Measurements from ENCODE around the gene ATP8A2. TPM values are rescaled to one million over a fixed set of nuclear protein-coding genes. Genes with fewer than 3 reads are reported as not detected.
"Not testable (repeated sequence)": the region's sequence is repeated elsewhere in the genome, so short reads cannot be mapped to it uniquely, and the experiment has no call there.

Gene ATP8A2
- total and polyA plus RNA-seq, 4 donors, result 0.31 to 2.7 (median 1.1) TPM

- Histone ChIP-seq H3K27ac (ENCODE audit: low read depth in 1 of 2, low read length in 1 of 2) (no peak overlapping the region), H3K4me1 (ENCODE audit: control insufficient read depth in 5 of 5, insufficient read depth in 5 of 5, low read length in 5 of 5) (peaks cover 0 to 9% (median 0%) of the 10 kb centered on the region in 5 donors), H3K27me3 (ENCODE audit: control insufficient read depth in 3 of 3, insufficient read depth in 3 of 3, low read length in 2 of 3) (no peaks in the 10 kb centered on the region), H3K9me3 (ENCODE audit: control insufficient read depth in 4 of 4, insufficient read depth in 3 of 4, low read length in 3 of 4) (no peaks in the 10 kb centered on the region), H3K4me3 (no peak overlapping the region), H3K36me3 (ENCODE audit: control insufficient read depth in 4 of 4, insufficient read depth in 4 of 4, low read length in 4 of 4) (no peaks in the 10 kb centered on the region), H3K9ac (ENCODE audit: insufficient read depth in 1 of 2, low read length in 2 of 2) (no peak overlapping the region)
- no peak for ATAC-seq (ENCODE audit: insufficient read depth, low FRiP score)
- WGBS, 2 donors, result 68 to 81% methylated on average over 4 of the region's 4 CpGs
- no peak for TF ChIP-seq CTCF (IDR thresholded peaks at IDR 0.05; ENCODE audit: control extremely low read depth, extremely low read depth)
- peak in 1 of 3 donors; percentile 8 for DNase-seq
Measured at GRCh38 chr13:25816239-25816638, 444.5 kb downstream of the ATP8A2 start.

GRCh38 chr13:25819856-25820530, 448.2 kb downstream of the ATP8A2 start:
- H3K9ac ChIP-seq (ENCODE audit: insufficient read depth in 1 of 2, low read length in 2 of 2), result no peak overlapping the region
- peaks cover 0 to 9% (median 0%) of the 10 kb centered on the region in 5 donors for H3K4me1 ChIP-seq (ENCODE audit: control insufficient read depth in 5 of 5, insufficient read depth in 5 of 5, low read length in 5 of 5)
- DNase-seq (peak in 2 of 3 donors; percentile 28 to 34), ATAC-seq (ENCODE audit: insufficient read depth, low FRiP score) (no peak)
- WGBS, 2 donors, result 47 to 72% methylated on average over 10 of the region's 10 CpGs
- H3K27me3 ChIP-seq (ENCODE audit: control insufficient read depth in 3 of 3, insufficient read depth in 3 of 3, low read length in 2 of 3), result no peaks in the 10 kb centered on the region
- H3K9me3 ChIP-seq (ENCODE audit: control insufficient read depth in 4 of 4, insufficient read depth in 3 of 4, low read length in 3 of 4), result peaks cover 0 to 2% (median 0%) of the 10 kb centered on the region in 4 donors
- TF ChIP-seq CTCF (IDR thresholded peaks at IDR 0.05; ENCODE audit: control extremely low read depth, extremely low read depth), result no peak
- no peak overlapping the region for H3K4me3 ChIP-seq
- H3K27ac ChIP-seq (ENCODE audit: low read depth in 1 of 2, low read length in 1 of 2), result no peak overlapping the region
- no peaks in the 10 kb centered on the region for H3K36me3 ChIP-seq (ENCODE audit: control insufficient read depth in 4 of 4, insufficient read depth in 4 of 4, low read length in 4 of 4)

- Histone ChIP-seq H3K36me3 (ENCODE audit: control insufficient read depth in 4 of 4, insufficient read depth in 4 of 4, low read length in 4 of 4) (no peaks in the 10 kb centered on the region), H3K27ac (ENCODE audit: low read depth in 1 of 2, low read length in 1 of 2) (no peak overlapping the region), H3K9ac (ENCODE audit: insufficient read depth in 1 of 2, low read length in 2 of 2) (no peak overlapping the region), H3K4me1 (ENCODE audit: control insufficient read depth in 5 of 5, insufficient read depth in 5 of 5, low read length in 5 of 5) (peaks cover 0 to 9% (median 0%) of the 10 kb centered on the region in 5 donors), H3K27me3 (ENCODE audit: control insufficient read depth in 3 of 3, insufficient read depth in 3 of 3, low read length in 2 of 3) (no peaks in the 10 kb centered on the region), H3K4me3 (no peak overlapping the region), H3K9me3 (ENCODE audit: control insufficient read depth in 4 of 4, insufficient read depth in 3 of 4, low read length in 3 of 4) (peaks cover 0 to 2% (median 0%) of the 10 kb centered on the region in 4 donors)
- TF ChIP-seq CTCF (IDR thresholded peaks at IDR 0.05; ENCODE audit: control extremely low read depth, extremely low read depth), result no peak
- ATAC-seq (ENCODE audit: insufficient read depth, low FRiP score) (no peak), DNase-seq (no peak)
Measured at GRCh38 chr13:25821776-25822175, 450.0 kb downstream of the ATP8A2 start.

GRCh38 chr13:25827221-25827620, 455.4 kb downstream of the ATP8A2 start:
- not testable (repeated sequence) for H3K9ac ChIP-seq (ENCODE audit: insufficient read depth in 1 of 2, low read length in 2 of 2); H3K27me3 ChIP-seq (ENCODE audit: control insufficient read depth in 3 of 3, insufficient read depth in 3 of 3, low read length in 2 of 3); H3K4me3 ChIP-seq; H3K27ac ChIP-seq (ENCODE audit: low read depth in 1 of 2, low read length in 1 of 2); H3K9me3 ChIP-seq (ENCODE audit: control insufficient read depth in 4 of 4, insufficient read depth in 3 of 4, low read length in 3 of 4); ATAC-seq (ENCODE audit: insufficient read depth, low FRiP score); H3K36me3 ChIP-seq (ENCODE audit: control insufficient read depth in 4 of 4, insufficient read depth in 4 of 4, low read length in 4 of 4); DNase-seq
- 81 to 86% methylated on average over 9 of the region's 9 CpGs for WGBS, 2 donors
- H3K4me1 ChIP-seq (ENCODE audit: control insufficient read depth in 5 of 5, insufficient read depth in 5 of 5, low read length in 5 of 5), result peaks cover 0 to 25% (median 0%) of the 10 kb centered on the region in 5 donors
